ENCODE data around the gene STARD3. TPM values are rescaled to one million over a fixed set of nuclear protein-coding genes. Genes with fewer than 3 reads are reported as not detected.

The STARD3 gene
- polyA plus RNA-seq, 2 of the 4 experiments (the other 2 are of a cell fraction): 54.6 to 56.0 TPM

DNA sequence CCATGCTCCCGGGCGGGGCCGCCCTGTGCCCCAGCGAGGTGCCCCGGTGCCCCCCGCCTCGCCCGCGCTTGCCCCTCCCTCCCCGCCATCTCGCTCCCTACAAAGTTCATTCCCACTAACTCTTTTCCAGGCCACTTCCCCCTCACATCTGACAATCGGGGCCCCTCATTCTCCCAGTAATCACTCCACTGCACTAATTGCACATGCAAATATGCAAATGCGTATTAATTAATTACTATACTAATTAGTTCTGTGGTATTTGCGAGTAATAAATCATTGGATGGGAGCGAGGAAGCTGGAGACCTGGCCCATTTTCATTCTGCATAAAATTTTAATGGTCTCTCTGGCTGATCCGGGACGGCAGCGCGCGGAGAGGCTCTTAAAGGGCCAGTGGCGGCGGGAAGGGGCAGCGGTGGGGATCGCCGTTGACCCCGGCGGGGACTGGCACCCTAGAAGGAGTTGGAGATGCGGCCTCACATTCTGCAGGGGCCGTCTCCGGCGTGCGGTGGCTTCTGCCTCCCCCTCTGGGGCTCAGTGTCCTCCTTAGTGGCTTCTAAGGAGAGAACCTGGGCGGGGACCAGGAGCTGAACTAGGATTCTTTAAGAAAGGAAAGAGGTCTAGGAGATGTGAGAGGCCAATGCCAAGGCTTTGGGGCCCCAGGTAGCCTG lies 18.6 kb upstream of the STARD3 start:
- Histone ChIP-seq H3K4me1 (peaks cover 13% of the 10 kb centered on the region), H3K4me3 (peak overlapping the region; percentile 78), H3K4me2 (peak overlapping the region; percentile 94), H3K9me3 (no peaks in the 10 kb centered on the region), H3K27ac (peak overlapping the region; percentile 89 to 92)
- DNase-seq (ENCODE audit: low read depth in 1 of 2, low spot score in 1 of 2) (peak in 1 of 2 experiments; percentile 65), FAIRE-seq (no peak), ATAC-seq (peak; percentile 21 to 33)
- CTCF ChIA-PET: interaction anchor here (0.7 to 58.8 kb wide), 10 partner anchors 1 to 575 kb away, joined by 3 to 1581 read pairs (median 168); partner anchors contain the start of genes ERBB2, MIEN1, NEUROD2 and PGAP3
- WGBS (ENCODE audit: missing lambda C conversion rate): 1% methylated on average over 29 of the region's 33 CpGs
- TF ChIP-seq, protein P1, sequence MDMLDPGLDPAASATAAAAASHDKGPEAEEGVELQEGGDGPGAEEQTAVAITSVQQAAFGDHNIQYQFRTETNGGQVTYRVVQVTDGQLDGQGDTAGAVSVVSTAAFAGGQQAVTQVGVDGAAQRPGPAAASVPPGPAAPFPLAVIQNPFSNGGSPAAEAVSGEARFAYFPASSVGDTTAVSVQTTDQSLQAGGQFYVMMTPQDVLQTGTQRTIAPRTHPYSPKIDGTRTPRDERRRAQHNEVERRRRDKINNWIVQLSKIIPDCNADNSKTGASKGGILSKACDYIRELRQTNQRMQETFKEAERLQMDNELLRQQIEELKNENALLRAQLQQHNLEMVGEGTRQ (IDR thresholded peaks at IDR 0.05): no peak
- TF ChIP-seq, protein P2, sequence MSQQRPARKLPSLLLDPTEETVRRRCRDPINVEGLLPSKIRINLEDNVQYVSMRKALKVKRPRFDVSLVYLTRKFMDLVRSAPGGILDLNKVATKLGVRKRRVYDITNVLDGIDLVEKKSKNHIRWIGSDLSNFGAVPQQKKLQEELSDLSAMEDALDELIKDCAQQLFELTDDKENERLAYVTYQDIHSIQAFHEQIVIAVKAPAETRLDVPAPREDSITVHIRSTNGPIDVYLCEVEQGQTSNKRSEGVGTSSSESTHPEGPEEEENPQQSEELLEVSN (IDR thresholded peaks at IDR 0.05; ENCODE audit: borderline replicate concordance, low read depth): peak; percentile 4; the same call in 1 of the 2 replicates
- no peak for TF ChIP-seq POLR2AphosphoS2 (conservative IDR thresholded peaks at IDR 0.05; ENCODE audit: low read length)
- no peak for TF ChIP-seq ZNF302 (CRISPR knock-in tag; IDR thresholded peaks at IDR 0.05)
- peak; percentile 61; the same call in 1 of the 2 replicates for TF ChIP-seq CHD4 (IDR thresholded peaks at IDR 0.05; ENCODE audit: borderline replicate concordance)
- TF ChIP-seq FOSL2 (IDR thresholded peaks at IDR 0.05): no peak
- TF ChIP-seq FOSL2 (CRISPR knock-in tag; IDR thresholded peaks at IDR 0.05): no peak
- peak; percentile 25; the same call in 1 of the 2 replicates for TF ChIP-seq MAX (IDR thresholded peaks at IDR 0.05)
- TF ChIP-seq, protein P3, sequence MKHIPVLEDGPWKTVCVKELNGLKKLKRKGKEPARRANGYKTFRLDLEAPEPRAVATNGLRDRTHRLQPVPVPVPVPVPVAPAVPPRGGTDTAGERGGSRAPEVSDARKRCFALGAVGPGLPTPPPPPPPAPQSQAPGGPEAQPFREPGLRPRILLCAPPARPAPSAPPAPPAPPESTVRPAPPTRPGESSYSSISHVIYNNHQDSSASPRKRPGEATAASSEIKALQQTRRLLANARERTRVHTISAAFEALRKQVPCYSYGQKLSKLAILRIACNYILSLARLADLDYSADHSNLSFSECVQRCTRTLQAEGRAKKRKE (CRISPR knock-in tag; IDR thresholded peaks at IDR 0.05; ENCODE audit: low read depth): no peak
- POLR2A ChIA-PET: interaction anchor here (1.0 to 1.5 kb wide), 3 partner anchors 69 to 362 kb away, joined by 3 to 4 read pairs (median 3); partner anchors contain the start of genes PGAP3 and PSMD3

DNA sequence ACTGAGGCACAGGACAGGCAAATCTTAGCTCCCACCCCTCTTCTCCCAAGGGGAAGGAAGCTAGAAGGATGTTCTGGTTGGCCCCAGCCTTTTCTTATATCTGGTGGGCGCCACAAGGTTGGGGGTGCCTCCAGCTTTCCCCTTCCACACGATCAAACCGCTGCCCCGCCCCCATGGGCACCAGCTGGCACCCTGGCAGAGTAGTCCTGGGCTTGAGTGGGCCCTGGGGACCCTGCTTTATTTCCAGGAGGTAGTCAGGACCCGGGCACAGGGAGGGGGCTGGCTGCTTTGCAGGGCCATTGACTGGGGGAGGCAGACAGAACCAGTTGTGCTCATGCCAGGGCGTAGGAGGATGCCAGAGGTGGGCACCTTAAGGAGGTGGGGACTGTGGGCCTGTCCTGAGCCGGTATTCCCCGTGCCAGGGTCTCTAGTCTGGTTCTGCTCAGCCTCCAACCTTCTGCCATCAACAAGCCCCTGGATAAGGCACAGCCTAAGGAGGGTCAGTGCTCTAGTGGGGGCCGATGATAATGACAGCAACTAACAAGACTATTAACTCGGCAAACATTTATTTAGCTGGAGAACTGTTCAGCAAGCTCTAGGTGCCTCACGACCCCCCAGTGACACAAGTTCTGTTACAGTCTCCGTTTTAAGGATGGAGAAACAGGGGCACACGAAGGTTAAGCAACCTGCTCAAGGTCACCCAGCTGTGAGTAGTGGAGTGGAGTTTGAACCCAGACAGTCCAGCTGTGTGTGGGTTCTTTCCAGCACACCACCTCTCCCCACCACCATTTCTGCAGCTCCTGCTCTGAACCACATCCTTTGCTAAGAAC lies 17.8 kb upstream of the STARD3 start:
- no peak for TF ChIP-seq MYC (IDR thresholded peaks at IDR 0.05; ENCODE audit: borderline replicate concordance, low read length)
- no peak for TF ChIP-seq TFCP2L1 (CRISPR knock-in tag; IDR thresholded peaks at IDR 0.05)
- no peak for TF ChIP-seq HDAC2 (IDR thresholded peaks at IDR 0.05)
- no peak for TF ChIP-seq ESRRA (IDR thresholded peaks at IDR 0.05; ENCODE audit: borderline replicate concordance, low read length)
- no peak for TF ChIP-seq FOSL2 (IDR thresholded peaks at IDR 0.05)
- TF ChIP-seq FOSL2 (CRISPR knock-in tag; IDR thresholded peaks at IDR 0.05): no peak
- no peak for TF ChIP-seq EP300 (IDR thresholded peaks at IDR 0.05)
- TF ChIP-seq, protein P4, sequence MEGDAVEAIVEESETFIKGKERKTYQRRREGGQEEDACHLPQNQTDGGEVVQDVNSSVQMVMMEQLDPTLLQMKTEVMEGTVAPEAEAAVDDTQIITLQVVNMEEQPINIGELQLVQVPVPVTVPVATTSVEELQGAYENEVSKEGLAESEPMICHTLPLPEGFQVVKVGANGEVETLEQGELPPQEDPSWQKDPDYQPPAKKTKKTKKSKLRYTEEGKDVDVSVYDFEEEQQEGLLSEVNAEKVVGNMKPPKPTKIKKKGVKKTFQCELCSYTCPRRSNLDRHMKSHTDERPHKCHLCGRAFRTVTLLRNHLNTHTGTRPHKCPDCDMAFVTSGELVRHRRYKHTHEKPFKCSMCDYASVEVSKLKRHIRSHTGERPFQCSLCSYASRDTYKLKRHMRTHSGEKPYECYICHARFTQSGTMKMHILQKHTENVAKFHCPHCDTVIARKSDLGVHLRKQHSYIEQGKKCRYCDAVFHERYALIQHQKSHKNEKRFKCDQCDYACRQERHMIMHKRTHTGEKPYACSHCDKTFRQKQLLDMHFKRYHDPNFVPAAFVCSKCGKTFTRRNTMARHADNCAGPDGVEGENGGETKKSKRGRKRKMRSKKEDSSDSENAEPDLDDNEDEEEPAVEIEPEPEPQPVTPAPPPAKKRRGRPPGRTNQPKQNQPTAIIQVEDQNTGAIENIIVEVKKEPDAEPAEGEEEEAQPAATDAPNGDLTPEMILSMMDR (IDR thresholded peaks at IDR 0.05): no peak
- no peak for TF ChIP-seq SMC3 (IDR thresholded peaks at IDR 0.05)
- TF ChIP-seq HOXB5 (CRISPR knock-in tag; IDR thresholded peaks at IDR 0.05): no peak
- no peak for TF ChIP-seq HOXA7 (CRISPR knock-in tag; IDR thresholded peaks at IDR 0.05)
- TF ChIP-seq GATA3 (IDR thresholded peaks at IDR 0.05; ENCODE audit: borderline replicate concordance): no peak
- no peak for TF ChIP-seq RCOR1 (IDR thresholded peaks at IDR 0.05; ENCODE audit: low read depth, low read length)
- no peak for TF ChIP-seq REST (IDR thresholded peaks at IDR 0.05)
- POLR2A ChIA-PET: interaction anchor here (0.6 to 1.5 kb wide), 4 partner anchors 31 to 361 kb away, joined by 3 to 4 read pairs (median 3); partner anchors contain the start of genes PGAP3 and PSMD3
- 65% methylated on average over 13 of the region's 13 CpGs for WGBS (ENCODE audit: missing lambda C conversion rate)
- FAIRE-seq (no peak), ATAC-seq (no peak), DNase-seq (ENCODE audit: low read depth in 1 of 2, low spot score in 1 of 2) (no peak)
- Histone ChIP-seq H3K9me3 (no peaks in the 10 kb centered on the region), H3K27ac (peak overlapping the region; percentile 89 to 92), H3K4me1 (peaks cover 13% of the 10 kb centered on the region), H3K4me3 (peak overlapping the region; percentile 78; the same call in 2 of the 3 replicates), H3K4me2 (peak overlapping the region; percentile 94)
- CTCF ChIA-PET: interaction anchor here (1.1 to 58.8 kb wide), 10 partner anchors 2 to 413 kb away, joined by 3 to 1581 read pairs (median 168); partner anchors contain the start of genes ERBB2, MIEN1, NEUROD2 and PGAP3
